IMR-90 (cell line): Measurements from ENCODE around the gene PHLPP2. TPM values are rescaled to one million over a fixed set of nuclear protein-coding genes. Genes with fewer than 3 reads are reported as not detected.

Experiments
- ATAC-seq: fragments of 200-7000 bp; cut with Tn5 transposase; 2 replicates; pipeline ENCODE4 v1.9.1; 2020; ENCODE audit warnings: low read depth, mild to moderate bottlenecking, moderate library complexity
- BruUV-seq: library from RNA; stranded (reverse); fragments of 400-500 nt; replicated peaks from 2 replicates; lab custom pipeline; 2021; lab: Mats Ljungman, UMichigan
- CTCF ChIA-PET: fragments of 300-600 bp; formaldehyde crosslinking; extraction: SDS; loops from one replicate; lab custom pipeline; 2021; ENCODE audit warnings: antibody characterized with exemption; lab: Yijun Ruan, JAX
- POLR2A ChIA-PET: fragments of 300-600 bp; sonication (Branson Sonifier 250); formaldehyde crosslinking; loops from one replicate; lab custom pipeline; 2022; ENCODE audit warnings: antibody characterized with exemption; ENCODE audit not compliant: unreplicated experiment; lab: Charles Lee
- DNase-seq: peaks from one replicate; pipeline ENCODE4 v3.0.0; 2013
- H2AFZ ChIP-seq: replicated peaks from 2 replicates; pipeline ENCODE3; 2013; ENCODE audit warnings: low read length, mild to moderate bottlenecking; ENCODE audit not compliant: poor library complexity
- H2AK5ac ChIP-seq: 2 replicates; pipeline ENCODE4 v1.6.1; 2013; ENCODE audit warnings: low read depth, low read length, inconsistent platforms
- H2AK9ac ChIP-seq: replicated peaks from 2 replicates; pipeline ENCODE3; 2013; ENCODE audit warnings: mild to moderate bottlenecking, low read depth, low read length, moderate library complexity; ENCODE audit not compliant: poor library complexity
- H2BK120ac ChIP-seq: 2 replicates; pipeline ENCODE4 v1.6.1; 2013; ENCODE audit warnings: low read depth, low read length, inconsistent platforms
- H2BK15ac ChIP-seq: 3 replicates; pipeline ENCODE4 v1.6.1; 2013; ENCODE audit warnings: low read depth, low read length, inconsistent platforms
- H2BK20ac ChIP-seq: 2 replicates; pipeline ENCODE4 v1.6.1; 2013; ENCODE audit warnings: low read depth, mild to moderate bottlenecking, inconsistent platforms, low read length, moderate library complexity
- H2BK5ac ChIP-seq: 2 replicates; pipeline ENCODE4 v1.6.1; 2013; ENCODE audit warnings: mild to moderate bottlenecking, low read depth, low read length, inconsistent platforms; ENCODE audit not compliant: poor library complexity, severe bottlenecking
- H3K14ac ChIP-seq: replicated peaks from 2 replicates; pipeline ENCODE4 v1.6.1; 2013; ENCODE audit warnings: low read depth, low read length, inconsistent platforms
- H3K18ac ChIP-seq: 2 replicates; pipeline ENCODE4 v1.6.1; 2013; ENCODE audit warnings: low read depth, low read length, control low read depth
- H3K23ac ChIP-seq: 2 replicates; pipeline ENCODE4 v1.6.1; 2013; ENCODE audit warnings: low read depth, low read length, inconsistent platforms
- H3K27ac ChIP-seq: 2 replicates; pipeline ENCODE4 v1.5.1; 2013; ENCODE audit warnings: mild to moderate bottlenecking, control low read depth, low read length; ENCODE audit not compliant: insufficient read depth
- H3K27me3 ChIP-seq: 2 replicates; pipeline ENCODE4 v1.6.1; 2013; ENCODE audit warnings: low read length; ENCODE audit not compliant: control insufficient read depth, insufficient read depth
- H3K36me3 ChIP-seq: 2 replicates; pipeline ENCODE4 v1.6.1; 2013; ENCODE audit warnings: low read length, mixed read lengths; ENCODE audit not compliant: control insufficient read depth, insufficient read depth
- H3K4ac ChIP-seq: 2 replicates; pipeline ENCODE4 v1.6.1; 2013; ENCODE audit warnings: low read depth, low read length, inconsistent platforms
- H3K4me1 ChIP-seq: 2 replicates; pipeline ENCODE4 v1.6.1; 2013; ENCODE audit warnings: low read length, mixed read lengths; ENCODE audit not compliant: control insufficient read depth, insufficient read depth
- H3K4me2 ChIP-seq: 2 replicates; pipeline ENCODE4 v1.6.1; 2013; ENCODE audit warnings: low read depth, mild to moderate bottlenecking, control low read depth, low read length, moderate library complexity
- H3K4me3 ChIP-seq: 2 replicates; pipeline ENCODE4 v1.5.1; 2013; ENCODE audit warnings: low read depth, mild to moderate bottlenecking, control low read depth, low read length, moderate library complexity; ENCODE audit not compliant: insufficient read depth
- H3K56ac ChIP-seq: 2 replicates; pipeline ENCODE4 v1.6.1; 2013; ENCODE audit warnings: low read length, inconsistent platforms; ENCODE audit not compliant: insufficient read depth; ENCODE audit errors: extremely low read depth
- H3K79me1 ChIP-seq, 2 experiments: 2 replicates each; pipeline ENCODE4 v1.6.1; 2013; ENCODE audit warnings: low read length in 2 of 2, inconsistent platforms in 1 of 2, low read depth in 1 of 2
- H3K9ac ChIP-seq: 2 replicates; pipeline ENCODE4 v1.6.1; 2013; ENCODE audit warnings: low read depth, low read length, control low read depth
- H3K9me1 ChIP-seq: 2 replicates; pipeline ENCODE4 v1.6.1; 2013; ENCODE audit warnings: low read length, inconsistent platforms; ENCODE audit not compliant: insufficient read depth
- H3K9me3 ChIP-seq: 2 replicates; pipeline ENCODE4 v1.6.1; 2013; ENCODE audit warnings: low read length; ENCODE audit not compliant: control insufficient read depth, insufficient read depth
- H4K20me1 ChIP-seq: 2 replicates; pipeline ENCODE4 v1.6.1; 2013; ENCODE audit warnings: low read length, inconsistent platforms; ENCODE audit not compliant: insufficient read depth
- H4K5ac ChIP-seq: 2 replicates; pipeline ENCODE4 v1.6.1; 2013; ENCODE audit warnings: mild to moderate bottlenecking, low read depth, low read length, control low read depth
- H4K8ac ChIP-seq, 2 experiments: 2 replicates each; pipeline ENCODE4 v1.6.1; 2013; ENCODE audit warnings: low read depth in 2 of 2, low read length in 2 of 2, control low read depth in 1 of 2, inconsistent platforms in 1 of 2
- H4K91ac ChIP-seq: 2 replicates; pipeline ENCODE4 v1.6.1; 2013; ENCODE audit warnings: low read depth, low read length, inconsistent platforms; ENCODE audit not compliant: insufficient read depth
- WGBS, 2 experiments: methylation state at CpG; one replicate each; pipeline versions ENCODE4 v1.1.5 to v1.1.7; 2013; ENCODE audit warnings: missing lambda C conversion rate in 2 of 2; ENCODE audit not compliant: insufficient read length in 1 of 2; ENCODE audit errors: extremely low coverage in 2 of 2; 5-methylcytosine and 5-hydroxymethylcytosine counted together
- dilution Hi-C: fragments of 300-500 bp; cut with HindIII; formaldehyde crosslinking; loops from one replicate; pipeline ENCODE4 v1.14.3; 2018; ENCODE audit warnings: low sequenced_read_pairs; ENCODE audit not compliant: unreplicated experiment
- in situ Hi-C: fragments of 300-500 bp; cut with MboI; formaldehyde crosslinking; loops from 3 replicates; pipeline ENCODE4 v1.14.3; 2019; ENCODE audit warnings: low sequenced_read_pairs, inconsistent platforms, mixed read lengths
- intact Hi-C: fragments of 100-400 bp; cut with micrococcal nuclease; formaldehyde crosslinking; loops from 2 replicates; pipeline ENCODE4 v1.10.0; 2022
- polyA plus RNA-seq, 3 experiments: library from polyadenylated mRNA; depleted of rRNA; stranded (reverse); fragments of >200 nt; gene quantifications; 2 replicates each; pipeline ENCODE4 v1.2.3, GENCODE V29; 2012; ENCODE audit warnings: low replicate concordance in 1 of 3
- total RNA-seq: library from RNA; depleted of rRNA; stranded (reverse); fragments of >200 nt; gene quantifications from 2 replicates; pipeline ENCODE4 v1.2.3, GENCODE V29; 2012
- TF ChIP-seq, protein P1 (sequence below): fragments of 150-350 bp; IDR thresholded peaks from 2 replicates; pipeline ENCODE4 v1.6.1; 2016; ENCODE audit warnings: low read depth, mild to moderate bottlenecking, low read length, moderate library complexity, borderline replicate concordance
- TF ChIP-seq, protein P2 (sequence below): fragments of 150-350 bp; IDR thresholded peaks from 2 replicates; pipeline ENCODE4 v1.6.1; 2017; ENCODE audit warnings: mild to moderate bottlenecking, antibody characterized with exemption, low read length, low read depth

Gene PHLPP2
- total and polyA plus RNA-seq, 2 of the 4 experiments (the other 2 are of a cell fraction): 6.8 to 10.2 TPM

GRCh38 chr16:71609066-71609465, 115.4 kb downstream of the PHLPP2 start:
- CTCF ChIA-PET: no interaction called here
- POLR2A ChIA-PET: interaction anchor here (0.5 kb wide), 1 partner anchor 18 kb away, joined by 3 read pairs; no protein-coding TSS in a partner anchor
- Histone ChIP-seq H3K79me1 (no peaks in the 10 kb centered on the region), H3K14ac (no peak overlapping the region), H4K91ac (no peak overlapping the region), H2AK9ac (no peak overlapping the region), H3K56ac (no peak overlapping the region), H3K9me1 (no peaks in the 10 kb centered on the region), H3K9ac (no peak overlapping the region), H2AFZ (no peak overlapping the region), H2AK5ac (no peak overlapping the region), H3K9me3 (no peaks in the 10 kb centered on the region), H3K27ac (no peak overlapping the region), H4K20me1 (no peaks in the 10 kb centered on the region), H3K4me3 (no peak overlapping the region), H3K23ac (no peak overlapping the region), H2BK120ac (no peak overlapping the region), H3K4ac (no peak overlapping the region), H4K8ac (no peak overlapping the region), H2BK5ac (no peak overlapping the region), H3K4me1 (no peaks in the 10 kb centered on the region), H2BK20ac (no peak overlapping the region), H2BK15ac (no peak overlapping the region), H3K4me2 (no peak overlapping the region), H3K36me3 (no peaks in the 10 kb centered on the region), H3K18ac (no peak overlapping the region), H4K5ac (no peak overlapping the region), H3K27me3 (peaks cover 6% of the 10 kb centered on the region)
- in situ Hi-C loops: no loop called here
- ATAC-seq: no peak
- intact Hi-C loops: no loop called here
- dilution Hi-C loops: no loop called here
- no TSS peak for BruUV-seq
- TF ChIP-seq, protein P1, sequence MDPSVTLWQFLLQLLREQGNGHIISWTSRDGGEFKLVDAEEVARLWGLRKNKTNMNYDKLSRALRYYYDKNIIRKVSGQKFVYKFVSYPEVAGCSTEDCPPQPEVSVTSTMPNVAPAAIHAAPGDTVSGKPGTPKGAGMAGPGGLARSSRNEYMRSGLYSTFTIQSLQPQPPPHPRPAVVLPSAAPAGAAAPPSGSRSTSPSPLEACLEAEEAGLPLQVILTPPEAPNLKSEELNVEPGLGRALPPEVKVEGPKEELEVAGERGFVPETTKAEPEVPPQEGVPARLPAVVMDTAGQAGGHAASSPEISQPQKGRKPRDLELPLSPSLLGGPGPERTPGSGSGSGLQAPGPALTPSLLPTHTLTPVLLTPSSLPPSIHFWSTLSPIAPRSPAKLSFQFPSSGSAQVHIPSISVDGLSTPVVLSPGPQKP: no peak
- TF ChIP-seq, protein P2, sequence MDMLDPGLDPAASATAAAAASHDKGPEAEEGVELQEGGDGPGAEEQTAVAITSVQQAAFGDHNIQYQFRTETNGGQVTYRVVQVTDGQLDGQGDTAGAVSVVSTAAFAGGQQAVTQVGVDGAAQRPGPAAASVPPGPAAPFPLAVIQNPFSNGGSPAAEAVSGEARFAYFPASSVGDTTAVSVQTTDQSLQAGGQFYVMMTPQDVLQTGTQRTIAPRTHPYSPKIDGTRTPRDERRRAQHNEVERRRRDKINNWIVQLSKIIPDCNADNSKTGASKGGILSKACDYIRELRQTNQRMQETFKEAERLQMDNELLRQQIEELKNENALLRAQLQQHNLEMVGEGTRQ: no peak
- WGBS, 2 experiments: no CpG with 5 or more reads among the region's 2 CpGs
- no peak for DNase-seq
